Astrocyte (in vitro differentiated cells and primary cell): Measurements from ENCODE around the gene SLC39A10.

Experiments
- CTCF ChIP-seq: IDR thresholded peaks from 2 replicates; pipeline ENCODE4 v1.5.1; 2011; ENCODE audit warnings: low read depth, mild to moderate bottlenecking, inconsistent platforms, low read length, moderate library complexity; ENCODE audit not compliant: insufficient read depth
- EZH2 ChIP-seq: IDR thresholded peaks from 2 replicates; pipeline ENCODE4 v1.6.1; 2012; ENCODE audit warnings: mild to moderate bottlenecking, low read length, inconsistent platforms; ENCODE audit not compliant: insufficient read depth

GRCh38 chr2:195737511-195738325 lies 80.7 kb downstream of the SLC39A10 start:
- TF ChIP-seq CTCF (no peak), EZH2 (no peak)
